Measurements from ENCODE around the gene CD99L2.

DNA sequence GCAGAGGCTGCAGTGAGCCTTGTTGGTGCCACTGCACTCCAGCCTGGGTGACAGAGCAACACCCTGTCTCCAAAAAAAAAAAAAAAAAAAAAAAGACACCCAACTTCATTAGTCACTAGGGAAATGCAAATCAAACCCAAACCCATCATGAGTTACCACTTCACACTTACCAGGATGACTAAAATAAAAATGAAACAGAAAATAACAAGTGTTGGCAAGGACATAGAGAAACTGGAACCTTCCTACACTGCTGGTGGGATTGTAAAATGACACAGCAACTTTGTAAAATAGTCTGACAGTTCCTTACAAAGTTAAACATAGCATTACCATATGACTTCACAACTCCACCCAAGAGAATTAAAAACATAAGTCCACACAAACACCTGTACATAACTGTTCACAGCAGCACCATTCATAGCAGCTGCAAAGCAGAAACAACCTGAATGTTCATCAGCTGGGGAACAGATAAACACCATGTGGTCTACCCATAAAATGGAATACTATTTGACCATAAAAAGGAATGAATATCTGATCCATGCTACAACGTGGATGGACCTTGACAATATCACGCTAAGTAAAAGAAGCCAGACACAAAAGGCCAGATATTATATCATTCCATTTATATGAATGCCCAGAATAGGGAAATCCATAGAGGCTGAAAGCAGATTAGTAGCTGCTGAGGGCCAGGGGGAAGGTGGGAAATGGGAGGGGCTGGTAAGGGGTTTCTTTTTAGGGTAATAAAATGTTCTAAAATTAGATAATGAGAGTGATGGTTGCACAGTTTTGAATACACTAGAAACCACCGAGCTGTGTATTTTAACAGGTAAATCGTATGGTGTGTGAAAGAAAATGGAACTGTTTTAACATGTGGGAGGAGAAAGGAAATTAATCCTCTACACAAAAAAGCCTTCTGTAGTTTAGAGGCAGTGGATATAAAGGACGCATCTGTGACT is 18.3 kb downstream of the CD99L2 start:
- TF ChIP-seq, protein P1, sequence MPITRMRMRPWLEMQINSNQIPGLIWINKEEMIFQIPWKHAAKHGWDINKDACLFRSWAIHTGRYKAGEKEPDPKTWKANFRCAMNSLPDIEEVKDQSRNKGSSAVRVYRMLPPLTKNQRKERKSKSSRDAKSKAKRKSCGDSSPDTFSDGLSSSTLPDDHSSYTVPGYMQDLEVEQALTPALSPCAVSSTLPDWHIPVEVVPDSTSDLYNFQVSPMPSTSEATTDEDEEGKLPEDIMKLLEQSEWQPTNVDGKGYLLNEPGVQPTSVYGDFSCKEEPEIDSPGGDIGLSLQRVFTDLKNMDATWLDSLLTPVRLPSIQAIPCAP (CRISPR knock-in tag; IDR thresholded peaks at IDR 0.05): no peak
- TF ChIP-seq ZSCAN18 (CRISPR knock-in tag; IDR thresholded peaks at IDR 0.05): no peak
